ENCODE data around the gene LYZL4.
A peak's percentile ranks its signal among the peaks of the same experiment; 100 is the strongest.

The LYZL4 gene

DNA sequence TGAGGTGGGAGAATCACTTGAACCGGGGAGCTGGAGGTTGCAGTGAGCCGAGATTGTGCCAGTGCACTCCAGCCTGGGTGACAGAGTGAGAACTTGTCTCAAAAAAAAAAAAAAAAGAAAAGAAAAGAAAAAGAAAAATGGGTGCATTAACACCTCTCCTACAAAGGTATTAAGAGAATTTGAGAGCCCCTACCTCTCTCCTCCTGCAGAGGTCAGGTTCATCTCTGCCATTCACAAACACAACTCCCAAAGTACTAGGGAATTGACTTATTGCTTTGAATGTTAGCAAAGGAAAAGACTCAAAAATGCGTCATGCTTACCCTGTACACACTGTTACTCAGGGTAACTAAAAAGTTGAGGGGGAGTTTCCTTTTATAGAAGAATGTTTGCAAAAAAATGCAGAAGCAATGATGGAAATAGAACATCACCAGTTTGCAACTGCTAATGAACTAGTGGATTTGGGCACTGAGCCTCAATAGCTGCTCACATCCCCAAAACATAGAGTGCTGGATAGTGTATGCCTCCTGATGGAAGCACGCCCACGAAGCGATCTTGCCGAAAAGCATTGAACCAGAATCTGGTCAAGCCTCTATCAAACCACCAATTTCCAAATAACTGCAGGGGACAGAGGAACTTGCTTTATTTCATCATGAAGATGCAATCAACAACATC lies 15.5 kb upstream of the LYZL4 start:
- DNase-seq: no peak

DNA sequence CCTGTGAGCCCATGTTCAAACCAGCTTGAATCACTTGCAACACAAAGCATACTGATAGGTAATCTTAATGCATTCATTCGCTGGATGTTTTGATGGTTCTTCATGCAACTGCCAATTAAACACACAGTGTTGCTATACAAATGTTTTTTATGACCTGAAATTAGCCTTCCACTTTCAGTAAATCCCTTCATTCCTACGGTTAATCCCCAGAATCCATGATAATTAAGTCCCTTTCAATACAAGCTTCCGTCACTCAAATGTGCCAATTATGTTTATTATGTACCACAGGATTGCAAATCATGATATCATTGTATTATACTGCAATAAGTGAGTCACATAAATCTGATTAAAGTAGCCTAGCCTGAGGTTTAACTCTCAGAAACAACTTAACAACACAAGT lies 14.5 kb upstream of the LYZL4 start:
- DNase-seq: no peak

GRCh38 chr3:42421818-42422796 lies 11.7 kb upstream of the LYZL4 start:
- DNase-seq: no peak

- DNase-seq: no peak
These were observed 9.2 kb upstream of the LYZL4 start for GRCh38 chr3:42419563-42419962.

DNA sequence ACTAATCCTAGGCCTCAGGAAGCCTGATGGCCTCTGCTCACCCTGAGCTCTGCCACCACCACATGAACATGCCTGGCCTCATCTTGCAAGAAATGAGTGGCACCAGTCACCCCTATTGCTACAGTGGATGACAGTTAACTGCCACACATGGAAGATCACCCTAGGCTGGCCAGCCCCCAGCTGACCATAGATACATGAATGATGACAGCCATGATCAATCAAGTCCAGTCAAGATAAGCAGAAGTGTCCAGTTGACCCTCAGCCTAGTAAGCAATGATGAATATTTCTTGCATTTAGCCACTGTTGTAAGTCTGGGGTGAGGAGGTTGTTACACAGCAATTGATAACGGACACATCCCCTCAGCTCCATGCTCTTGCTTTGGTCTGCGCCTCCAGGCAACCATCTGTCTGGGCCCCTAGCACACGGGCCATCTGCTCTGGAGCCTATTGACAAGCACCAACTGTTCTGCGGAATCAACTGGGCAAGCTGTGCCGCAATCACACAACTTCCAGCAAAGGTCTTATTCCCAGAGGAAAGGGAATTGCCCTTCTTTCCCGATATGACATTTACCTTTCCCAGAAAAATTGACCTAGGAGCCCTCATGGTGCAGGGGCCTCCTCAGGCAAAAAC lies 2.2 kb upstream of the LYZL4 start:
- no peak for DNase-seq

GRCh38 chr3:42411429-42411828 lies 1.0 kb upstream of the LYZL4 start:
- DNase-seq: no peak

DNA sequence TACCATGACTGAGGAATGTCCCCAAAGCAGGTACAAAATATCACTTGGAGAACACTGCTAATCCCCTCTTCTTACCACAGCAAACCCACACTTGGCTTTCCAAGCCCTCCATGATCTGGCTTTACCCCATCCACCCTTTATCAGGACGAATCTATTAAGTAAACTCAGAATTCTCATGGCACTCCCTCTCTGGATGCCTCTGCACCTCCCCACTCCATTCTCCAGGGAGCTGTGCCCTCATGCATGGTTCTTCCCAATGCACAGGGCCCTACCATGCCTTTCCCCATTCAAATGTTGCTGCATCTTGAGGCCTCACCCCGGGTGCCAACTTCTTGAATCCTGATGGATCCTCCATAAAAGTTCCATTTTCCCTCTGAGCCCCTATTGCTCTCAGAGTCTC lies 2.3 kb downstream of the LYZL4 start:
- DNase-seq: no peak

DNA sequence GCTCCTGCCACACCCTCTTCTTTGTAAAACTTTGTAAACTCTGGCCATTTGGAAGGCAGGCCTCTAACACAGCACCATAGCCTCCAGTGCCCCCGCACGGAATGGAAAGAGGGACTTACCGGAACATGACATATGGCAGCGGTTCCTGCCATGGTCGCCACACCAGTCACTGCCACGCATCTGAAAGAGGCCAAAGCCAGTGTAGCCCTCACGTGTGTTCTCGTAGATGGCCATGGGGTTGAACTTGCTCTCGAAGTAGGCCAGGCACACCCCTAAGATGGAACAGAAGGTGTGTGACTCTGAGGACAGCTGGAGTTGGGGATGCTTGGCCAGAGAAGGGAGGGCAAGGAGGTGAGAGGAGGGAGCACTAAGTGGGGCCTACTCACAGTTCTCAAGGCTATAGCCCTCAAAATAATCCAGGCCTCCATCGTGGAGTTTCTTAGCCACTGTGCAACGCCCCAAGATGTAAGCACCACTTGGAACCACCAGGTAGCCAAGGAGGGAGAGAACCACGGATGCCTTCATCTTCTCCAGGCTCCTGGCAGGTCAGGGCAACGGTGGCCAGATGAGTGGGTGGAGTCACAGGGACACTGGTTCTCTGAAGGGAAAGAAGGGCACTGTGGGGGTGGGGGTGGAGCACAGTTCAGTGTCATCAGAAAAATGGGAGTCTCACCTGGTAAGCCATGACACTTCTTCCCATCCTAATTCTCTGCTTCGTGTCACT lies 3.5 kb downstream of the LYZL4 start:
- DNase-seq: no peak

GRCh38 chr3:42405857-42406256 lies 4.6 kb downstream of the LYZL4 start:
- DNase-seq: no peak

DNA sequence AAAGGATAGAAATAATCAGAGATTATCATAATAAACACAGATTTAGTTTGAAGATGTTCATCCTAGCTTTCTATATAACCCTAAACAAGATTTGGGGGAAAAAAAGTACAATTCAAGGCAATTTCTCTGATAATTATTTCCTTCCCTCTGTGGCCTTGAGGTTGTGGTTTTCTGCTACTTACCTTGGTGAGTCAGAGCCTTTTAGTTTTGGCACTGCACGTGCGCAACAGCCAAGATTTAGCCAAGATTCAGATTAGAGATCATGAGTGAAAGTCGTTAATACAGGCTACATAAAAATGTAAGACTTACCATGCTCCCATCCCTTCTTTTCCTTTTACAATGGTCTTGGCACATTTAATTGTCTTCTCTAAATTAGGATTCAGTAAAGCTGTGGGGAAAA lies 6.7 kb downstream of the LYZL4 start:
- DNase-seq: no peak

GRCh38 chr3:42402394-42403096 lies 7.9 kb downstream of the LYZL4 start:
- DNase-seq: no peak

GRCh38 chr3:42398080-42398479 lies 12.3 kb downstream of the LYZL4 start:
- DNase-seq: no peak

GRCh38 chr3:42397644-42398043 lies 12.8 kb downstream of the LYZL4 start:
- no peak for DNase-seq

DNA sequence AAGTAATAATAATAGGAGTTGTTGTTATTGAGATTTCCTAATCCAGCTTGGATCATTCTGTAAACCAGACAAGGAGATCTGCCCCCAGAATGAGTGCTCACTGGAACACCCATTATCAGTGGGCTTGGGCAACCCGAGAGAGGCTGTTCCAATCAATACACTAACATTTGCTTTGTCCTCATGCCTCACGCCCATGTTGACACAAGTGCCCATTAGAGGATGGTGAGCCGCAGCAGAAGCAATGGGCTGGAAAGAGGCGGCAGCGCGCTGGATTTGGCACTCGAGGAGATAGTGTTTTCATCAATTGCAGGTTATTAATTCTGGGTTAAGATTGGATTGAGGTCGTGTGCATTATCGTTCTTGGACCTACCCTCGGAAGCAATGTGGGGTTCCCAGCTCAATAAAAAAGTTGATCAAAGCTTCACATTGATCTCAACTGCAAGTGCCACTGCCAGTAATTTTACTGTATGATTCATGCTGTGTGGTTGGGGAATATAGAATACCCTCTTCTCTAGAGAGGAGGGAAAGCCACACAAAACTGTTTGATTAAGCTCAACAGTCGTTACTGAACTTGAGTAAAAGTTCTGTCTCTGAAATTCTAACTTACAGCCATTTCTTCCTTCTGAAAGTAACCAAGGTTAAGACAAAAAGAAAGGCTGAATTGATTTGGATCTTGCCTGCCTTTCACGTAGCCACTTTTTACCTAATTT lies 15.7 kb downstream of the LYZL4 start:
- no peak for DNase-seq

GRCh38 chr3:42387802-42388651 lies 22.4 kb downstream of the LYZL4 start:
- no peak for DNase-seq

DNA sequence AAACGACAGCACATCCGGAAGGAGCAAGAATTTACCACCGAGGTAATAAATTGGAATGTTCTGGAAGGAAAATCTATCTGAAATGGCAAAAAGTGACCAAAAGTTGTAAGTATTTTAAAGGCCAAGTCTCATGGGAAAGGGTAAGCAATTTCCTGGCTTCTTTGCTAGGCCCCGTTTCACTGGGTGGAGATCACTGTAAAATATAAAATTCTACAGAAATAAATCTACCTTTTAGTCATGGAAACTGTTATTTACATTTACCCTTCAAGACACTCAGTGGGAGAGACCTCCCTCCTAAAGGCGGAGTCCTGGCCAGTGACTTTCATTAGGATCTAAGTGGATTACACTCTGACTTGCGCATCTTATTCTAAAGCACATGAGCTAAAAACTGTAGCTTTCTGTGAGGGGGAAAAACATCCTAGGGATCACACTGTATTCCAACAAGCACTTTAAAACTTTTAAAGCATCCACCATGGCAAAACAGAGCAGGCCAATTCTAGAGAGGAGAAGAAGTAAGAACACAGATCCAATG lies 28.8 kb downstream of the LYZL4 start:
- no peak for DNase-seq

DNA sequence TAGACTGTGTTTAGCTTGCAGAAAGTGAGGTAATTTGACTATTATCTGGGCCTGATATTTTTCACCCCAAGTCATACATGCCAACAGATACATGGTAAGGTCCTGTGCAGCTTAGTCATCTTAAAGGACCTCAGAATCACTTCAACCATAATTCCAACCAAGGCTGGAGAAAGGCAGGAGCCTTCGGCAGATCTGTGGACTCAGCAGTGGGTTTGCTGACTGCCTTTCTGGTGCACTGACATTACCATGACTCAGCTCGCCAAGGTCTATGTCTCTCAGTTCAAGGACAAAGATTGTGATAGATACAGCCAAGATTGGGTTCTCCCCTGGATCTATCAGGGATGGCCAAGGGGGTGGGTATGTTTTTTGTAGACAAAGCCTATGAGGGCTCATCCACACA lies 32.7 kb downstream of the LYZL4 start:
- no peak for DNase-seq

- peak; percentile 14 for DNase-seq
These were observed 34.0 kb downstream of the LYZL4 start for GRCh38 chr3:42376344-42376798.

DNA sequence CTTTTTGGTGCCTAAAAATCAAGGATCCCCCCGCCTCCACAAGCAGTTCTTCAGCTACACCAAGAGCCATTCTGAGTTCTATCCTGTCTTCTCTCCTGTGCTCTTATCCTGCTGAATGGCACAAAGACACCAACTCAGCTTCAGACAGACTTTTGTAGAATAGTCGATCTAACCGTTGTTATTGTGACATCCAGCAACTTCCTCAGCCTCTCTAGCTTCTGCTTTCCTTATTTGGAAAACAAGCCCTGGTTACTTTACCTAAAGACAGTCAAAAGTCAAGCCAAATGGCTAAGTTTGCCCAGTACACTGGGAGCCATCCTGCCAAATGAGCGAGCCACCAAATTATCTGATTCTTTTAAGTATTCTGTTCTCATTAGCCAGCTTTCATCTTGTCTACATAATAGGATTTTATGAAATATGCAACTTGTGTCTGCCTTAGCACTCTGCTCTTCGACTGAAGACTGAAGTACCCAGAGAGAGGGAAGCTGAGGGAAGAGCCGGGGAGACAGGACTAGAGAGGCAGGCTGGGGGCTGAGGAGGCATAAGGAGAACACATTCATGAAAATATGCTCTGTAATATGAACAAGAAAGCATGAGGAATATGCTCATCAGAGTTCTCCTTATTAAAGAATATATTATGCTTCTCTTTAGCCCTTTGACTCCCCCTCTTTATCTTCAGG lies 35.1 kb downstream of the LYZL4 start:
- peak; percentile 45 for DNase-seq

GRCh38 chr3:42371776-42372175 lies 38.6 kb downstream of the LYZL4 start:
- DNase-seq: no peak
